HepG2 (cell line): ENCODE measurements around the gene DNASE1L2. TPM values are rescaled to one million over a fixed set of nuclear protein-coding genes. Genes with fewer than 3 reads are reported as not detected.

Experiments used
- BCL6 ChIP-seq: IDR thresholded peaks from 2 replicates; pipeline ENCODE4 v1.6.1; 2016; ENCODE audit warnings: missing genetic modification reagents, missing compliant biosample characterization
- DMAP1 ChIP-seq: IDR thresholded peaks from 2 replicates; pipeline ENCODE4 v1.6.1; 2016
- HNF1B ChIP-seq: sonication (generic); formaldehyde crosslinking; IDR thresholded peaks from 2 replicates; pipeline ENCODE4 v1.5.1; 2020; ENCODE audit warnings: mild to moderate bottlenecking, moderate library complexity, missing genetic modification reagents
- KDM5A ChIP-seq: fragments of 200-600 bp; sonication (generic); IDR thresholded peaks from 2 replicates; pipeline ENCODE4 v1.7.0; 2018; ENCODE audit warnings: antibody characterized with exemption, mild to moderate bottlenecking, low read length, borderline replicate concordance
- MED8 ChIP-seq: sonication (generic); formaldehyde crosslinking; IDR thresholded peaks from 2 replicates; pipeline ENCODE4 v1.8.1; 2023; ENCODE audit warnings: mild to moderate bottlenecking, missing genetic modification reagents; ENCODE audit not compliant: insufficient replicate concordance
- NFATC3 ChIP-seq: sonication (generic); formaldehyde crosslinking; IDR thresholded peaks from 2 replicates; pipeline ENCODE4 v1.5.1; 2020; ENCODE audit warnings: mild to moderate bottlenecking, missing genetic modification reagents
- NFE2 ChIP-seq: sonication (generic); formaldehyde crosslinking; IDR thresholded peaks from 2 replicates; pipeline ENCODE4 v1.4.0; 2020; ENCODE audit warnings: missing genetic modification reagents
- RFXAP ChIP-seq: sonication (generic); formaldehyde crosslinking; IDR thresholded peaks from 2 replicates; pipeline ENCODE4 v1.4.0; 2020; ENCODE audit warnings: missing genetic modification reagents, borderline replicate concordance
- U2AF2 ChIP-seq: fragments of 200-400 bp; formaldehyde crosslinking; IDR thresholded peaks from 2 replicates; pipeline ENCODE4 v1.6.1; 2017; ENCODE audit warnings: low read depth, mild to moderate bottlenecking, low read length
- ZBTB25 ChIP-seq: IDR thresholded peaks from 2 replicates; pipeline ENCODE4 v1.6.1; 2018; ENCODE audit warnings: missing genetic modification reagents
- ZBTB7A ChIP-seq: sonication (generic); formaldehyde crosslinking; IDR thresholded peaks from 2 replicates; pipeline ENCODE4 v1.8.0; 2022; ENCODE audit warnings: mild to moderate bottlenecking, missing genetic modification reagents
- ZNF224 ChIP-seq: sonication (generic); formaldehyde crosslinking; IDR thresholded peaks from 2 replicates; pipeline ENCODE4 v1.5.0; 2020; ENCODE audit warnings: mild to moderate bottlenecking, missing genetic modification reagents
- ZNF451 ChIP-seq: sonication (generic); formaldehyde crosslinking; IDR thresholded peaks from 2 replicates; pipeline ENCODE4 v1.5.0; 2020; ENCODE audit warnings: mild to moderate bottlenecking, missing genetic modification reagents
- ZNF543 ChIP-seq: sonication (generic); formaldehyde crosslinking; IDR thresholded peaks from 2 replicates; pipeline ENCODE4 v1.4.0; 2020; ENCODE audit warnings: mild to moderate bottlenecking, missing genetic modification reagents
- ZNF777 ChIP-seq: sonication (generic); formaldehyde crosslinking; IDR thresholded peaks from 2 replicates; pipeline ENCODE4 v1.4.0; 2020; ENCODE audit warnings: missing genetic modification reagents
- polyA plus RNA-seq, 8 experiments: library from polyadenylated mRNA; depleted of rRNA in 3 of 8; stranded (reverse) in 7 of 8; unstranded in 1 of 8; fragments of >200 nt; fragmentation: Illumina TruSeq in 4 of 8; extraction: Trizol in 4 of 8; gene quantifications; 2 replicates each; pipeline versions ENCODE4 v1.2.1 to v1.2.3, GENCODE V29; 2011 to 2016; ENCODE audit warnings: low read depth in 4 of 8, missing spikeins in 1 of 8, mixed read lengths in 1 of 8; ENCODE audit not compliant: insufficient read depth in 1 of 8
- total RNA-seq, 5 experiments: library from RNA; depleted of rRNA; stranded (reverse); fragments of >200 nt; fragmentation: Illumina TruSeq; extraction: Trizol; gene quantifications; 2 replicates each; pipeline ENCODE4 v1.2.3, GENCODE V29; 2016; ENCODE audit warnings: low read depth in 1 of 5
- TF ChIP-seq, protein P1 (sequence below): sonication (generic); formaldehyde crosslinking; IDR thresholded peaks from 2 replicates; pipeline ENCODE4 v1.5.1; 2020; ENCODE audit warnings: missing genetic modification reagents, mild to moderate bottlenecking, borderline replicate concordance
- TF ChIP-seq, protein P2 (sequence below): sonication (generic); formaldehyde crosslinking; conservative IDR thresholded peaks from 2 replicates; pipeline ENCODE4 v1.4.0; 2020; ENCODE audit warnings: missing genetic modification reagents
- TF ChIP-seq, protein P3 (sequence below): sonication (generic); formaldehyde crosslinking; IDR thresholded peaks from 2 replicates; pipeline ENCODE4 v1.5.0; 2020; ENCODE audit warnings: mild to moderate bottlenecking, missing genetic modification reagents
- TF ChIP-seq, protein P4 (sequence below): sonication (generic); formaldehyde crosslinking; conservative IDR thresholded peaks from 2 replicates; pipeline ENCODE4 v1.5.0; 2020; ENCODE audit warnings: missing genetic modification reagents

The DNASE1L2 gene
- total and polyA plus RNA-seq, 2 of the 13 experiments (the other 11 are each of a cell fraction or from before 2014, with no cell fraction given): 0.44 to 0.50 TPM

- TF ChIP-seq BCL6 (0 out of 2 replicates have a peak, but pooled peaks have one; percentile 10), DMAP1 (CRISPR knock-in tag) (0 out of 2 replicates have a peak, but pooled peaks have one; percentile 5), U2AF2 (no peak), ZNF777 (peak; percentile 68; the same call in 1 of the 2 replicates), MED8 (CRISPR knock-in tag) (no peak), KDM5A (peak; percentile 85), ZBTB25 (CRISPR knock-in tag) (no peak), ZBTB7A (CRISPR knock-in tag) (peak; percentile 36; the same call in 1 of the 2 replicates), ZNF543 (CRISPR knock-in tag) (no peak), ZNF224 (CRISPR knock-in tag) (0 out of 2 replicates have a peak, but pooled peaks have one; percentile 8), NFE2 (CRISPR knock-in tag) (no peak), NFATC3 (CRISPR knock-in tag) (0 out of 2 replicates have a peak, but pooled peaks have one; percentile 18), ZNF451 (0 out of 2 replicates have a peak, but pooled peaks have one; percentile 2), HNF1B (CRISPR knock-in tag) (no peak), RFXAP (CRISPR knock-in tag) (0 out of 2 replicates have a peak, but pooled peaks have one; percentile 2)
- TF ChIP-seq, protein P1, sequence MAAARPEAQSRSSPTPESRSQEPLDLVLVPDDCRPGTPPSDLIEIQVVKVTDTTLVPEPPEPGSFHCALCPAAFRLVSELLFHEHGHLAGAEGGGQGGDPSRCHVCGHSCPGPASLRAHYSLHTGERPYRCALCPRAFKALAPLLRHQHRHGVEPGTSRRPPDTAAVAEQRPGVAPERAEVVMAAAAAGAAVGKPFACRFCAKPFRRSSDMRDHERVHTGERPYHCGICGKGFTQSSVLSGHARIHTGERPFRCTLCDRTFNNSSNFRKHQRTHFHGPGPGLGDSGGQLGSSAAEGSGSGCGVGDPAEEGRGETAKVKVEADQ (CRISPR knock-in tag): 0 out of 2 replicates have a peak, but pooled peaks have one; percentile 21
- TF ChIP-seq, protein P2, sequence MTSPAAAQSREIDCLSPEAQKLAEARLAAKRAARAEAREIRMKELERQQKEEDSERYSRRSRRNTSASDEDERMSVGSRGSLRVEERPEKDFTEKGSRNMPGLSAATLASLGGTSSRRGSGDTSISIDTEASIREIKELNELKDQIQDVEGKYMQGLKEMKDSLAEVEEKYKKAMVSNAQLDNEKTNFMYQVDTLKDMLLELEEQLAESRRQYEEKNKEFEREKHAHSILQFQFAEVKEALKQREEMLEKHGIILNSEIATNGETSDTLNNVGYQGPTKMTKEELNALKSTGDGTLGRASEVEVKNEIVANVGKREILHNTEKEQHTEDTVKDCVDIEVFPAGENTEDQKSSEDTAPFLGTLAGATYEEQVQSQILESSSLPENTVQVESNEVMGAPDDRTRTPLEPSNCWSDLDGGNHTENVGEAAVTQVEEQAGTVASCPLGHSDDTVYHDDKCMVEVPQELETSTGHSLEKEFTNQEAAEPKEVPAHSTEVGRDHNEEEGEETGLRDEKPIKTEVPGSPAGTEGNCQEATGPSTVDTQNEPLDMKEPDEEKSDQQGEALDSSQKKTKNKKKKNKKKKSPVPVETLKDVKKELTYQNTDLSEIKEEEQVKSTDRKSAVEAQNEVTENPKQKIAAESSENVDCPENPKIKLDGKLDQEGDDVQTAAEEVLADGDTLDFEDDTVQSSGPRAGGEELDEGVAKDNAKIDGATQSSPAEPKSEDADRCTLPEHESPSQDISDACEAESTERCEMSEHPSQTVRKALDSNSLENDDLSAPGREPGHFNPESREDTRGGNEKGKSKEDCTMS (CRISPR knock-in tag): no peak
- TF ChIP-seq, protein P3, sequence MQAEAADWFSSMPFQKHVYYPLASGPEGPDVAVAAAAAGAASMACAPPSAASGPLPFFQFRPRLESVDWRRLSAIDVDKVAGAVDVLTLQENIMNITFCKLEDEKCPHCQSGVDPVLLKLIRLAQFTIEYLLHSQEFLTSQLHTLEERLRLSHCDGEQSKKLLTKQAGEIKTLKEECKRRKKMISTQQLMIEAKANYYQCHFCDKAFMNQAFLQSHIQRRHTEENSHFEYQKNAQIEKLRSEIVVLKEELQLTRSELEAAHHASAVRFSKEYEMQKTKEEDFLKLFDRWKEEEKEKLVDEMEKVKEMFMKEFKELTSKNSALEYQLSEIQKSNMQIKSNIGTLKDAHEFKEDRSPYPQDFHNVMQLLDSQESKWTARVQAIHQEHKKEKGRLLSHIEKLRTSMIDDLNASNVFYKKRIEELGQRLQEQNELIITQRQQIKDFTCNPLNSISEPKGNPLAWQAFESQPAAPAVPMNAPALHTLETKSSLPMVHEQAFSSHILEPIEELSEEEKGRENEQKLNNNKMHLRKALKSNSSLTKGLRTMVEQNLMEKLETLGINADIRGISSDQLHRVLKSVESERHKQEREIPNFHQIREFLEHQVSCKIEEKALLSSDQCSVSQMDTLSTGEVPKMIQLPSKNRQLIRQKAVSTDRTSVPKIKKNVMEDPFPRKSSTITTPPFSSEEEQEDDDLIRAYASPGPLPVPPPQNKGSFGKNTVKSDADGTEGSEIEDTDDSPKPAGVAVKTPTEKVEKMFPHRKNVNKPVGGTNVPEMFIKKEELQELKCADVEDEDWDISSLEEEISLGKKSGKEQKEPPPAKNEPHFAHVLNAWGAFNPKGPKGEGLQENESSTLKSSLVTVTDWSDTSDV (CRISPR knock-in tag): 0 out of 2 replicates have a peak, but pooled peaks have one; percentile 3
- TF ChIP-seq, protein P4, sequence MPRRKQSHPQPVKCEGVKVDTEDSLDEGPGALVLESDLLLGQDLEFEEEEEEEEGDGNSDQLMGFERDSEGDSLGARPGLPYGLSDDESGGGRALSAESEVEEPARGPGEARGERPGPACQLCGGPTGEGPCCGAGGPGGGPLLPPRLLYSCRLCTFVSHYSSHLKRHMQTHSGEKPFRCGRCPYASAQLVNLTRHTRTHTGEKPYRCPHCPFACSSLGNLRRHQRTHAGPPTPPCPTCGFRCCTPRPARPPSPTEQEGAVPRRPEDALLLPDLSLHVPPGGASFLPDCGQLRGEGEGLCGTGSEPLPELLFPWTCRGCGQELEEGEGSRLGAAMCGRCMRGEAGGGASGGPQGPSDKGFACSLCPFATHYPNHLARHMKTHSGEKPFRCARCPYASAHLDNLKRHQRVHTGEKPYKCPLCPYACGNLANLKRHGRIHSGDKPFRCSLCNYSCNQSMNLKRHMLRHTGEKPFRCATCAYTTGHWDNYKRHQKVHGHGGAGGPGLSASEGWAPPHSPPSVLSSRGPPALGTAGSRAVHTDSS (CRISPR knock-in tag): 0 out of 2 replicates have a peak, but pooled peaks have one; percentile 10
These were observed 12.2 kb upstream of the DNASE1L2 start (continued) for GRCh38 chr16:2223942-2224486.
